ENCODE data around the gene VPS18.

VPS18 gene

GRCh38 chr15:40936709-40937666 lies 42.7 kb downstream of the VPS18 start:
- no peak for DNase-seq

DNA sequence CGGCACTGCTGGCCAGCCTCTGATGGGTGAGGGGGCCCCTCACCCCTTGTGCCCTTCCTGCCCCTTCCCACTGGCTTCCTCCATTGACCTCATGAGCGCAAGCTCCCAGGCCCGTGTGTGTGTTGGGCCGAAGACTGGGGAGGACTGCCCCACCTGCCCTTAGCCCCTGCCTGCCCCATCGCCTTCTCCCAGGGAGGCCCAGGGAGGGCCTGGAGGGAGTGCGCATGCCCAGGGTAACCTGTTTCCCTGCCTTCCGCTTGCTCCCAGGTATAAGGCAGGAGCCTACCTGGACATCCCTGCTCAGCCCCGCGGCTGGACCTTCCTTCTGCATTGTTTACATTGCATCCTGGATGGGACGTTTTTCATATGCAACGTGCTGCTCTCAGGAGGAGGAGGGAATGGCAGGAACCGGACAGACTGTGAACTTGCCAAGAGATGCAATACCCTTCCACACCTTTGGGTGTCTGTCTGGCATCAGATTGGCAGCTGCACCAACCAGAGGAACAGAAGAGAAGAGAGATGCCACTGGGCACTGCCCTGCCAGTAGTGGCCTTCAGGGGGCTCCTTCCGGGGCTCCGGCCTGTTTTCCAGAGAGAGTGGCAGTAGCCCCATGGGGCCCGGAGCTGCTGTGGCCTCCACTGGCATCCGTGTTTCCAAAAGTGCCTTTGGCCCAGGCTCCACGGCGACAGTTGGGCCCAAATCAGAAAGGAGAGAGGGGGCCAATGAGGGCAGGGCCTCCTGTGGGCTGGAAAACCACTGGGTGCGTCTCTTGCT lies 43.7 kb downstream of the VPS18 start:
- DNase-seq = no peak

DNA sequence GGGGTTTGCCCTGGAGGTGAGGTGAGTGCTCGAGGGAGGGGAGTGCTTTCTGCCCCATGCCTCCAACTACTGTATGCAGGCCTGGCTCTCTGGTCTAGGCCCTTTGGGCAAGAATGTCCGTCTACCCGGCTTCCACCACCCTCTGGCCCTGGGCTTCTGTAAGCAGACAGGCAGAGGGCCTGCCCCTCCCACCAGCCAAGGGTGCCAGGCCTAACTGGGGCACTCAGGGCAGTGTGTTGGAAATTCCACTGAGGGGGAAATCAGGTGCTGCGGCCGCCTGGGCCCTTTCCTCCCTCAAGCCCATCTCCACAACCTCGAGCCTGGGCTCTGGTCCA lies 44.3 kb downstream of the VPS18 start:
- DNase-seq = no peak

- DNase-seq = no peak
Measured at GRCh38 chr15:40940296-40940801, 46.1 kb downstream of the VPS18 start.

GRCh38 chr15:40941068-40941527 lies 46.8 kb downstream of the VPS18 start:
- DNase-seq = no peak

- peak; percentile 57 for DNase-seq
Measured at GRCh38 chr15:40941528-40942336, 47.5 kb downstream of the VPS18 start.

DNA sequence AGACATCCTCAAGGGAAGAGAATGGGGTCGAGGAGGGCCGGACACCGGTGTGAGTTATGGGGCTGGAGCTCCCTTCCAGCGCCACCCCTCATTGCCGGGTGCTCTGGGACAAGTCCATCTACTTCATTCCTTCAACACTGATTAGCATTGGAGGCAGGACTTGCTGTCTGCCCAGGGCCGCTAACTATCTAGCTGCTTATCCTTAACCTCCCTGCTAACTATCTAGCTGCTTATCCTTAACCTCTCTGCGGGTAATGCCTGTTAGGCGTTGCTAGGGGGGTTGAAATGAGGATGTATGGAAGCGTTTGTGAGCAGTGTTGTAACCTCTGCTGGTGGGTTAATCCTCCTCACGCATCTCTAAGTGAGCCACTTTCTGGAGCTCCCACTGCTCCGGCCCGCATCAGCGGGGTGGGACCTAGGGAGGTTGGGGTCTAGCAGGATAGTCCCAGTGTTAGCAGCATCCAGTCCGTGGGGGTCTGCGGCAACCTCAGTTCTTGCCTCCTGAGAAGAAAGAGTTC lies 48.1 kb downstream of the VPS18 start:
- DNase-seq = no peak

- no peak for DNase-seq
Measured at GRCh38 chr15:40942878-40943277, 48.6 kb downstream of the VPS18 start.

- no peak for DNase-seq
Measured at GRCh38 chr15:40943764-40944365, 49.6 kb downstream of the VPS18 start.

- no peak for DNase-seq
Measured at GRCh38 chr15:40944510-40945296, 50.5 kb downstream of the VPS18 start.

GRCh38 chr15:40948706-40949473 lies 54.6 kb downstream of the VPS18 start:
- DNase-seq = no peak

- no peak for DNase-seq
Measured at GRCh38 chr15:40949756-40950207, 55.5 kb downstream of the VPS18 start.

DNA sequence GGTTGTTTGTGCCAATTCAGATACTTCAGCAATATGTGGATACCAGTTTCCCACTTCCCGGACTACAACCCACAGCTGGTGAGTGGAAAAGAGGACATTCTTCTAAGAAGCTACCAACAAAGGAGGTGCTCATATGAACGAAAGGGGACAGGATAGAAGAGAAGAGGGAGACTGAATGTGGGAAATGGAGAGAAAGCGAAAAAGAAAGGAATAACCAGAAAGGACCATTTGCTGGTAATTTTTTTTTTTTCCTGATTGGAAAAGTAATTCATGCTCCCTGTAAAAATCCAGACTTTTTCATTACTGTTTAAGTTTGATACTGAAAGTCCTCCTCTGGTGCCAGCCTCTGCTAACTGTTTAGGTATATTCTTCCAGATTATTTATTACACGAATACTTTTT lies 57.5 kb downstream of the VPS18 start:
- no peak for DNase-seq

DNA sequence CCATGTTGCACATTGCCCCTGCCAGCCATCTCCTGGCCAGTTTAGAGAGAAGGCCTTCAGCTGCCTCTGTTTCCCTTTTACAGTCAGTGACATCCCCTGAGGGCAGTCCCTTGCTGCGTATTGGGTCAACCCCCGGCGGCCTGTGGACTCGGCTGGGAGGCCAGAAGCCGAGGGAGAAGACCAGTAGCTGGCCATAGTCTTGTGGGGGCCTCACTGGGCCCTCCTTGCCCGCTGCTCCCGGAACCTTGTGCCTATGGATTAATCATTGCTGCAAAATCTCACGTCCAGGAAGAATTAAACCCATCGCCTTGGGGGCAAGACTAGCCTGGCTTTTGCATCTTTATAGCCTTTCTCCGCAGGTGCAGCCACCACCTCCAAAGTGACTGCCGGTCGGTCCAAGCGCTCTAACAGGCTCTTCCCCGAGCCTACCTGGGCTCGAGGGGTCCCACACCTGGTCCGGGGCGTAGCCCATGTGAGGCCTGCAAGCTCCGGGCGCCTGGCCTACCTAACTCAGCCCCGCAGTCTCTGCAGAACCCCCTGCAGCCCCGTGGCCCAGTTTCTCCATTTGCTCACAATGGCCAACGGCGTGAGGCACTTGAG lies 58.2 kb downstream of the VPS18 start:
- DNase-seq = no peak

GRCh38 chr15:40952901-40953712 lies 58.9 kb downstream of the VPS18 start, which contains the start of gene CHAC1:
TSS of gene CHAC1 (plus strand) at chr15:40953471. CDS start at chr15:40953584, 113 bp downstream.
- DNase-seq = peak; percentile 94
